ENCODE measurements around the gene MTIF3.
"Not testable (repeated sequence)": the region's sequence is repeated elsewhere in the genome, so short reads cannot be mapped to it uniquely, and the experiment has no call there.

Gene MTIF3

DNA sequence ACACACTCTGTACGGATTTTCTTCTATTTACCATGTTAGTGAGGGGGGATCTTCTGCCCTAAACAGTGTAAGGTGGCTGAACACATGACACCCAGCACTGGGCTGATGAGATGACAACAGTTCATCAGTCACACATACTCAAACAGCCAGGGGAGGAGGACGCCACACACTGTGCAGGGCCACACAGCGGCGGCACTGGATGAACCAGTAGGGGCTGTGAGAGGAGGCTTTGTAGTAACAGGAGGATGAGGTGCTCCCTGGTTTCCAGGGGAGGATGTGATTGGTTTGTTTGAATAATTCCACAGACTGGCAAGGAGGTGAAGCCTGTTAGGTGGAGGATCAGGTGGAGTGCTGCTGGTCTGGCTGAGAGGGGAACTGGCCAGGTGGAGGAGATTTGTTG lies 42.3 kb downstream of the MTIF3 start:
- no peak for DNase-seq

DNA sequence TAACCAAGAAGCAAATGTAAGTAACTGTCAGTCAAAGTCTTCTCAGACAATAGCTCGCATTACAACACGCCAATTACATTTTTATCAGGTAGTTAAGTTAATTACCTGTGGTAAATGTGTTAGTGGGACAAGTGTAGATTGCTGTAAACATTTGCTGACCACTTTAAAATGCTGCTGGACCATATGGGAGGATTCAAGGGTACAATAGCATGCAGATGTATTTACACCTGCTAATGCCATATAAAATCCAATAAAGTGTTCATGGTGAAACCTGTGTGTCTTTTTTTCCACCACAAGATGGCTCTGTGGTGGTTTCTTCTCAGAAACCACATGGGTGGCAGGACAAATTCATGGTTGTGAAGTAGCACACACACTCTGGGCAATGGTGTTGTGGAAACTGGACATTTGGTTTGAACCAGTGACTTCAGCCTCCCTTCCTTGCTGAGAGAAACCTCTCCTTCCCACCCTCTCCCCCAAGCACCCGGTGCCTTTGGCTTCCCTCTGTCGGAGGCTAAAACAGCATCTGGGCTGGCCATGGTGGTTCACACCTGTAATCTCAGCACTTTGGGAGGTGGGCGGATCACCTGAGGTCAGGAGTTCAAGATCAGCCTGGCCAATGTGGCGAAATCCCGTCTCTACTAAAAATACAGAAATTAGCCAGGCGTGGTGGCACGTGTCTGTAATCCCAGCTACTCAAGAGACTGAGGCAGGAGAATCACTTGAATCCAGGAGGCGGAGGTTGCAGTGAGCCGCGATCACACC lies 44.0 kb downstream of the MTIF3 start:
- DNase-seq: no peak

DNA sequence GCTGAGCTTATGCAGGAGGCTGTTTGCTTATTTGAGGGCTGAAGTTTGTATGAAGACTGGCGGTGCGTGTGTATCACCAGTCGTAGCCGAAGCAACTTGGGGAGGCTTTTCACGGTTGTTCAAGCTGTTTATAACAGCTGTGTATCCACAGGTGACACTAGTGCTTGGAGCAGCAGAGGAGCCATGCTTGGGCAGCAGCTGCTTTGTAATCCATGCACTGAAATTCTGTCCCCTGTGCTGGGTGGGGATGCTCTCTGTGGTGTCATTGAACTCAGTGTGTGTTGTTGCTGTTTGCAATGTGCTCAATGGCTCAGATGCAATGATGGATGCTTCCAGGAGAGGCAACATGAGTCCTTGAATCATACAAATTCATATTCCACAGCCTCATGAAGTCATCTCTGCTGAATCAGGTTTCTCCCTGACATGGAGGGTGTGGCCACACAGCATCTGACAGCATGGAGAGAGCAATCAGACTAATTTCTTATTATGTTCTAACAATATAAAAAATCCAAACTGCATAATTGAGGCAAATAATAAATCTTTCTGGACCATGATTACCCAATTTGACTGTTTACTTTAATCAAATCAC lies 44.7 kb downstream of the MTIF3 start:
- DNase-seq: no peak

DNA sequence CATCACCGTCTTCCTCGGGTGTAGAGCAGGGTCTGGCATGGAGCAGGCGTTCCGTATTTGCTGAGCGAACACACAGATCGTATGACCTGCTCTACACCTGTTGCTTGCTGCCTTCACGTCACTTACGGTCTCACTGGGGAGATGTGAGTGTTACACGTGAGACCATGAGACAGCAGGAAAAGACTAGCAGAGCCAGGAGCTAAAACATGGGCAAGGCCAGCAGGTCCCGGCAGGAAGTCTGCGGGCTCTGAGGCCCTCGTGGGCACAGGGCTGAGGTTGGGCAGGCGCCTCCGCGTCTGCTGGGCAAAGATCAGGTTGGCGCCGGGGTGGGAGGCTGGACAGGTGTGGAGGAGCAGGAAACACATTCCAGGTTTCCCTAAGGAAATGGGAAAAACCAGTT lies 45.7 kb downstream of the MTIF3 start:
- no peak for DNase-seq

DNA sequence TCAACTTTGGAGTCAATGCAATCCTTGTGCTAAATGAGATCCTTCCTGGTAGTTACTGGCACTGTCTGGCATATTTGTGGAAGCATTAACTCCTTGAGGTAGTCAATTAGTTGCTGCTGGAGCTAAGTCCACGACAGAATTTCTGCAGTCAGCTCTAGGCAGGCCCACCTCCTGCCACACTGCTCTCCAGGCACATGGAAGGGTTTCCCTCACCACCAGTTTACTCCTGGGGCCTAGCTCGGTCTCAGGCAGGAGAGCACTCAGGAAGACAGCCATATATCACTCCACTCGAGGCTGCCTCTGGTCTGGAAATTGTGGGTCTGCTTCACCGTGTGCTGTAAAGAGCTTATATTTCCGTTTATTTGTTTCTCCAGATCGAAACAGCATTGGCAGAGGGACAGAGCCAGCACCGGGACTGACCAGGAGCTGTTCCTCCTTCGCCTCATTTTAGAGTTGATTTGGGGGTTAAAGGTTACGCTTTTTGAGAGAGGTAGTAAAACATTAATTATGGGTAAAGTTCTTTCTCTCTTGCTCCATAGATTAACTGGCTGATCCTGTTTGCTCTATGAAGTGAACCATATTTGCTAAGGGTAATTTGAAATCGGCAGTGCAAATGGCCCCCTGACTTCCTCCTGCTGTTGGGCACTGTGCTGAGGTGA lies 46.5 kb downstream of the MTIF3 start:
- no peak for DNase-seq

DNA sequence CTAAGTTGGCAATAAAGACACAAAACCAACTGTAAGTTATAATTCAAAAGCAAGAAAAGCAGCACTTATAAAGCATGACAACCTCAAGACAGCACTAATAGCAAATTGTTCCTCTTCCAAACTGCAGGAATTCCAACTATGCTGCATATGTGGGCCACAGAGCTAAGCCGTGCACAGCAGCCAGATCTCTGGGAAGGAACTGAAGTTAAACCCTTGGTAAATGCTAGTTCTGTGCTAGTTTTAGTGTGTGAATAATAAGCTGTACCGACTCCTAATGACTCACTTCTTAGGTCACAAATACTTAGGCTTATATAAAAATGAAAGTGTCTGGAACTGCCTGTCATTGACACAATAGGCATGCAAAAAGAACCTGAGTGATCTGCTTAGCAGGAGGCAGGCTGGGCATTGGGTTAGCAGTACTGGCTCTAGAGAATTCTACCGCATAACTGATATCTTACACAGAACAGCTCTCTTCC lies 47.1 kb downstream of the MTIF3 start:
- no peak for DNase-seq

DNA sequence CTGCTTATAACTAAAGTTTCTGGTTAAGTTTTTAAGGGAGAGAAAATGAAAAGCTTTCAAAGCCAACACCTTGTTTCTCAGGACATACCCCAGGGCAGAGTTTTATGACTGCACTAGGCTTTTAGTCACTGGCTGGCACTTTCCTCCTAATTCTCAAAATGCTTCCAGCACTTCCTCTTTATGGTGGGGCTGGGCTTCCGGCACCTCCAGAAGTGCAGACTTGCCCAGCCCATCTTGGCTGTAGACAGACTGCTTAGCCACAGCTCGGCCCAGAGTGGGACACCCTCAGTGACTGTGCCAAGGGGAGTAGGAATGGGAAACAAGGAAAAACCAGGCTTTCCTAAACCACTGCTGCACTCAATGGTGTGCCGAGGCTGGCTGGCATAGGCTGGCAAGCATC lies 49.2 kb downstream of the MTIF3 start:
- DNase-seq: no peak

DNA sequence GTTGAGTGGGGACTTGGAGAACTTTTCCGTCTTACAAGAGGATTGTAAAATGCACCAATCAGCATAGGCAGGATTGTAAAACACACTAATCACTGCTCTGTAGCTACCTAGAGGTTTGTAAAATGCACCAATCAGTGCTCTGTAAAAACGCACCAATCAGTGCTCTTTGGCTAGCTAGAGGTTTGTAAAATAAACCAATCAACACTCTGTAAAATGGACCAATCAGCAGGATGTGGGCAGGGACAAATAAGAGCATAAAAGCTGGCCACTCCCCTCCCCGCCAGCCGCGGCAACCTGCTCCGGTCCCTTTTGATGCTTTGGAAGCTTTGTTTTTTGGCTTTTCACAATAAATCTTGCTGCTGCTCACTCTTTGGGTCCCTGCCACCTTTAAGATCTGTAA lies 50.0 kb downstream of the MTIF3 start:
- not testable (repeated sequence) for DNase-seq

DNA sequence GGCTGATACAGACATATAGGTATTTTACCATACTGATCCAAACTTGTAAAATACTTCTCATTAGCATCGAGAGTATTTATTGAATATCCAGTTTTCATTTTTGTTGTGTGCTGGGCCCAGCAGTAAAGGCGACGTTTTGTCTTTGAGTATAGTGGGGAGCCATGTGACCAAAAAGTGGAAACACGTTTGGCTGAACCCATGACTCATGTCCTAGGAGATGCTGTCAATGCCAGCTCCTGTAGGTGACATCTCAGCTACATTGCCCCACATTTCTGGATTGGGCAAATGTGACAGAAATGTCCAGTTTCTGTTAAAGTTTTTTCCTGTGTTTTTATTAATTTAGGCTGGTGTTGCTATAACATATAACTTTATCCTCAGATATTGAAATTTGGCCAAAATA lies 52.0 kb downstream of the MTIF3 start:
- no peak for DNase-seq

DNA sequence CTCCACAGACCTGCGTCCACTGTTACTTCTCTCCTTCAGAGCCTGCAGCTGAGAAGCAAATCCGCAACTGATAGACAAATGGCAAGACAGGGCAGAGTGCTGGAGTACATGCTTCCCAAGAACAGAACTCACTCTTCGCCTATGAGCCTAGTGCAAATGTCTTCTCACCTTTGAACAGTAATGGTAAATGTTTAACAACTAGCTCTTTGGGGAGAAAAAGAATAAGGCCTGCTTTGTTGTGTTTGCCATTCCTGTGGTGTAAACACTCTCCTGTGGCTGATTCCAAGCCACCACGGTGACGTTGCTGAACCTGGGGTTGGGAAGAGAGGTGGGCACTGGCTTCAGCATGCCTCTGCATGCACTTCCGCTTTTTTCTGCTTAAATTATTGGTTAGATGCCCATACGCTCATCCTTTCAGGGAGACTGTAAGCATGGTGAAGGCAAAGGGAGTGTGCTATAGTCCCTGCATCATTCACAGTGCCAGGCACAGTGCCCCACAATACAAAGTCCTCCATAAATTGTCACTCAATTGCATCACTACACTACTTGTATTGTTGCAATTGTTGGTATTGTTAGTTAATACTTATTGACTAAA lies 54.0 kb downstream of the MTIF3 start:
- no peak for DNase-seq

DNA sequence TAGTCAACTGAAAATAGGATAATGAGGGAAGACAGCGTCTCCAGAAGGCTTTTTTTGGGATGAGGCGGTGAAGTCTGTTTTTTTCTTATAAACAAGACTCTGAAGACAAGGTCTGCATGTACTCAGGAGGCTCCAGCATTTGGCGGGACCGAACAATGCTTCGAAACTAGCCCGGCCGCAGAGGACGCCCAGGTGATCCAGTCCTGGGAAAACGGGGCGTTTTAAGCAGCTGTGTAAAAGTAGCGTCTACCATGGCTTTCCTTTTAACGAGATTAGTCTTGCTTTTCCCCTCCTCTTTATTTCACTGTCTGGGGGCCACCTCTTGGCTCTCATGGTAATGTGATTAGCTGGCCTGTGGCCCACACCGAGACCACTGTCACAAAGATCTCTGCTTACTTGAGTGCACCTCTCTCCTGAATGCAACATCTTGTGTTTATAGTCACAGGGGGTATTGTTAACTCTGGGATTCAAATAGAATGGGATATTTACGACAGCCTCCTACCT lies 55.3 kb downstream of the MTIF3 start:
- DNase-seq: no peak

DNA sequence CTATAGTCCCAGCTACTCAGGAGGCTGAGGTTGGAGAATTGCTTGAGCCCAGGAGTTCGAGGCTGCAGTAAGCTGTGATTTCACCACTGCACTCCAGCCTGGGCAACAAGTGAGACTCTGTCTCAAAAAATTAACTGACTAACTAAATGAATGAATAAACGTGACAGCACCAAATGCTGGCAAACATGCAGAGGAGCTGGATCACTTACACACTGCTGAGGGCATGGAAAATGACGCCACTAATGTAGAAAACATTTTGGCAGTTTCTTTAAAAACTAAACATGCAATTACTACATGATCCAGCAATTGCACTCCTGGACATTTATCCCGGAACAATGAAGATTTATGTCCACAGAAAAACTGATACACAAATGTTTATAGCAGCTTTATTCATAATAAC lies 57.3 kb downstream of the MTIF3 start:
- DNase-seq: no peak

DNA sequence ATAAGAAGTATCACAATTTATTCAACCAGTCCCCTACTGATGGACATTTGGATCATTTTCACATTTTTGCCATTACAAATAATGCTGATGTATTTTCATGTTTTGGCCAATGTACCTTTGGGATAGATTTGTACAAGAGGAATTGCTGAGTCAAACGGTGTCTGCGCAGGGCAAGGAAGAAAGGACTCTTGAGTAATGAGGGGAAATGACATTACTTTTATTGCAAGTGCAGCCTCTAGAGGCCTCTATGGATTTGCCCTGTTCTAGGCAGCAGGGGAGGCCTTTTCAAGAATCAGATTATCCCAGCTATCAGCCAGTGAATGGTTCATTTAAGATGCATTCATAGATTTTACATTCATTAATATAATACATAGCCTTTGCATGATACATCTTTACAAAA lies 58.9 kb downstream of the MTIF3 start:
- DNase-seq: no peak

DNA sequence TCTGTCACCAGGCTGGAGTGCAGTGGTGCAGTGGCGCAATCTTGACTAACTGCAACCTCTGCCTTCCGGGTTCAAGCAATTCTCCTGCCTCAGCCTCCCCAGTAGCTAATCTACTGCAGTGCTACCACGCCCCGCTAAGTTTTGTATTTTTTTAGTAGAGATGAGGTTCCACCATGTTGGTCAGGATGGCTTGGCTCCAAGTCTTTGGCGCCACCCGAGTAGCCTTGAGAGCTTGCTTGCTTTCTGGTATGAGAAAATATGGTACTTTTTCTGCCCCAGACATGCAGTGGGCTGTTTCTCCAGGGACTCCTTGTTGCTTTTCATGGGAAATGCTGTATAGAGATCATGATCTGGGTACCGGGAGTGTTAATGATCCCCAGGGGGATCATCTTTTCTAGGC lies 60.5 kb downstream of the MTIF3 start:
- no peak for DNase-seq

DNA sequence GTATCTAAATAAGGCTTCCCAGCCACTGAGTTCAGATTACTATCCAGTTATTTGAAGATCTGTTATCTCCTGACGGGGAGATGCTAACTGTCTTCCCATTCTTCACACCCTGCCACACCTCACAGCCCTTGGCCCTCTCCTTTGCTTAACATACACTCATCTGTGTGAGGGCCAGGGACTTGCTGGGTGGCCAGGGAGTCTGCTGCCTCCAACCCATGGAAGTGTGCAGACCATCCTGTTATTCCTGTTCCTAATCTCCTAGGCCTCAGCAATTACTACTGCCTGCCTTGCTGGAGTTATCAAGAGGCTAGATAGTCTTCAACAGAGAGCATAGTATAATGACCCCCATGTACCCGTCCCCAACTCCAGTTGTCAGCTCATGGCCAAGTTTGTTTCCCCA lies 62.1 kb downstream of the MTIF3 start:
- DNase-seq: no peak

Measured in stimulated activated CD4-positive, alpha-beta T cell treated with anti-CD3 and anti-CD28 coated beads, Interleukin-15, amount 100 ng/mL, for 24 hours (primary cell).